CD4-positive, alpha-beta T cell treated with Interleukin-4 for 1 hour (primary cell): ENCODE results near the gene AHNAK.

Experiments
- DNase-seq, 2 donors: peaks; one replicate each; pipeline ENCODE4 v3.0.0-alpha.2; 2020 to 2022

AHNAK gene

GRCh38 chr11:62548545-62549335 is 2.1 kb upstream of the AHNAK start:
- DNase-seq, result no peak

GRCh38 chr11:62547691-62548281 is 1.2 kb upstream of the AHNAK start:
- DNase-seq, result no peak

- DNase-seq, result no peak
Measured at GRCh38 chr11:62546929-62547625, 471 bp upstream of the AHNAK start.

- DNase-seq, result peak; percentile 64 to 73
Measured at GRCh38 chr11:62545437-62546243, 966 bp downstream of the AHNAK start.

- peak; percentile 61 to 65 for DNase-seq
Measured at GRCh38 chr11:62544581-62545436, 1.8 kb downstream of the AHNAK start.

- DNase-seq, result peak in 1 of 2 donors; percentile 42
Measured at GRCh38 chr11:62543680-62544444, 2.7 kb downstream of the AHNAK start.

- DNase-seq, result peak; percentile 77 to 78
Measured at GRCh38 chr11:62542750-62543567, 3.6 kb downstream of the AHNAK start.

GRCh38 chr11:62542111-62542745 is 4.4 kb downstream of the AHNAK start:
- peak in 1 of 2 donors; percentile 30 for DNase-seq

- peak; percentile 47 to 48 for DNase-seq
Measured at GRCh38 chr11:62540804-62541701, 5.6 kb downstream of the AHNAK start.

- no peak for DNase-seq
Measured at GRCh38 chr11:62539238-62539925, 7.2 kb downstream of the AHNAK start.

GRCh38 chr11:62538470-62539237 is 8.0 kb downstream of the AHNAK start:
- no peak for DNase-seq

- no peak for DNase-seq
Measured at GRCh38 chr11:62536301-62536957, 10.2 kb downstream of the AHNAK start.

GRCh38 chr11:62535802-62536201 is 10.8 kb downstream of the AHNAK start:
- no peak for DNase-seq

GRCh38 chr11:62534779-62535545 is 11.6 kb downstream of the AHNAK start:
- DNase-seq, result no peak

GRCh38 chr11:62532096-62532495 is 14.5 kb downstream of the AHNAK start:
- no peak for DNase-seq
